Caki2 (cell line): ENCODE results near the gene AGTRAP. TPM values are rescaled to one million over a fixed set of nuclear protein-coding genes. Genes with fewer than 3 reads are reported as not detected.

ENCODE experiments used
- total RNA-seq: library from RNA; depleted of rRNA; stranded (reverse); fragments of >200 nt; shearing (Covaris generic); gene quantifications from 2 replicates; pipeline ENCODE4 v1.2.3, GENCODE V29; 2014; ENCODE audit warnings: low replicate concordance; rRNA removed

Gene AGTRAP
- total RNA-seq, 1 experiment from 2014 or later = 116 TPM

Other genes starting within 250 kb of the AGTRAP start
- 3.6 and 3.9 TPM in 2 replicates for gene FBXO2, start 81.7 kb upstream of the AGTRAP start, total RNA-seq
- 11.0 and 14.2 TPM in 2 replicates for gene FBXO44, start 81.3 kb upstream of the AGTRAP start, total RNA-seq
- gene FBXO6, start 71.9 kb upstream of the AGTRAP start, total RNA-seq = 17.4 and 51.1 TPM in 2 replicates
- gene MAD2L2, start 55.0 kb upstream of the AGTRAP start, total RNA-seq = 91.7 and 96.7 TPM in 2 replicates
- not detected in 2 replicates for gene DRAXIN, start 44.4 kb upstream of the AGTRAP start, total RNA-seq
- 0.58 and 0.95 TPM in 2 replicates for gene C1orf167, start 26.1 kb downstream of the AGTRAP start, total RNA-seq
- gene MTHFR, start 69.8 kb downstream of the AGTRAP start, total RNA-seq = 12.0 and 18.2 TPM in 2 replicates
- gene CLCN6, start 70.1 kb downstream of the AGTRAP start, total RNA-seq = 5.6 and 7.4 TPM in 2 replicates
- gene NPPA, start 111.6 kb downstream of the AGTRAP start, total RNA-seq = not detected in 2 replicates
- not detected in 2 replicates for gene NPPB, start 122.8 kb downstream of the AGTRAP start, total RNA-seq
- 69.9 and 82.2 TPM in 2 replicates for gene KIAA2013, start 190.3 kb downstream of the AGTRAP start, total RNA-seq
- 130 and 153 TPM in 2 replicates for gene PLOD1, start 198.6 kb downstream of the AGTRAP start, total RNA-seq
- gene MFN2, start 244.3 kb downstream of the AGTRAP start, total RNA-seq = 21.9 and 26.4 TPM in 2 replicates